Common myeloid progenitor, CD34-positive (primary cell): ENCODE results near the gene SPATA32.

Experiments
- CTCF ChIA-PET: fragments of 350-600 bp; sonication (Branson Sonifier 250); formaldehyde crosslinking; loops from one replicate; lab custom pipeline; 2021; ENCODE audit warnings: antibody characterized with exemption; lab: Charles Lee
- POLR2A ChIA-PET: fragments of 350-600 bp; sonication (Branson Sonifier 250); formaldehyde crosslinking; loops from one replicate; lab custom pipeline; 2021; ENCODE audit warnings: antibody characterized with exemption; lab: Charles Lee
- DNase-seq, 3 donors: peaks; one replicate each; pipeline versions ENCODE4 v3.0.0 to v3.0.0-alpha.2; 2013
- H3K27ac ChIP-seq, 2 experiments: 1 replicate in 1 of 2; 2 replicates in 1 of 2; pipeline ENCODE4 v1.7.0; 2013; ENCODE audit warnings: inconsistent platforms in 2 of 2, low read length in 2 of 2, mild to moderate bottlenecking in 2 of 2, low read depth in 1 of 2, moderate library complexity in 1 of 2; ENCODE audit not compliant: severe bottlenecking in 2 of 2, insufficient read depth in 1 of 2, poor library complexity in 1 of 2
- H3K27me3 ChIP-seq, 5 experiments: replicated peaks in 2 of 5; 1 replicate in 3 of 5; 2 replicates in 2 of 5; pipeline versions ENCODE4 v1.6.1 to v1.7.0; 2013; ENCODE audit warnings: low read length in 4 of 5, mild to moderate bottlenecking in 2 of 5, moderate library complexity in 2 of 5, inconsistent platforms in 1 of 5; ENCODE audit not compliant: insufficient read depth in 5 of 5, control insufficient read depth in 4 of 5
- H3K36me3 ChIP-seq, 4 experiments: 1 replicate in 2 of 4; 2 replicates in 2 of 4; pipeline versions ENCODE4 v1.6.1 to v1.7.0; 2013; ENCODE audit warnings: low read length in 3 of 4, control low read depth in 1 of 4, mild to moderate bottlenecking in 1 of 4; ENCODE audit not compliant: control insufficient read depth in 4 of 4, insufficient read depth in 4 of 4
- H3K4me1 ChIP-seq, 4 experiments: 1 replicate in 3 of 4; 2 replicates in 1 of 4; pipeline versions ENCODE4 v1.6.1 to v1.7.1; 2013; ENCODE audit warnings: low read length in 3 of 4, mild to moderate bottlenecking in 3 of 4, control low read depth in 1 of 4, inconsistent platforms in 1 of 4, moderate library complexity in 1 of 4; ENCODE audit not compliant: control insufficient read depth in 4 of 4, insufficient read depth in 4 of 4; ENCODE audit errors: control extremely low read depth in 1 of 4
- H3K4me3 ChIP-seq, 7 experiments: 1 replicate in 4 of 7; 2 replicates in 3 of 7; pipeline versions ENCODE4 v1.5.1 to v1.7.0; 2013; ENCODE audit warnings: mild to moderate bottlenecking in 7 of 7, low read length in 6 of 7, moderate library complexity in 6 of 7, inconsistent platforms in 2 of 7, low read depth in 2 of 7, control low read depth in 1 of 7; ENCODE audit not compliant: insufficient read depth in 4 of 7, control insufficient read depth in 1 of 7; ENCODE audit errors: extremely low read depth in 1 of 7
- H3K9me3 ChIP-seq, 5 experiments: 1 replicate in 4 of 5; 2 replicates in 1 of 5; pipeline versions ENCODE4 v1.6.1 to v1.7.1; 2013; ENCODE audit warnings: low read length in 4 of 5, mild to moderate bottlenecking in 2 of 5, inconsistent platforms in 1 of 5, low read depth in 1 of 5, moderate library complexity in 1 of 5; ENCODE audit not compliant: control insufficient read depth in 4 of 5, insufficient read depth in 2 of 5; ENCODE audit errors: control extremely low read depth in 1 of 5
- WGBS: methylation state at CpG from one replicate; pipeline ENCODE4 v1.1.5; 2013; ENCODE audit not compliant: insufficient coverage; 5-methylcytosine and 5-hydroxymethylcytosine counted together

The SPATA32 gene

GRCh38 chr17:45232514-45233422, 29.1 kb downstream of the SPATA32 start:
- CTCF ChIA-PET, result interaction anchor here (0.7 to 13.0 kb wide), 19 partner anchors 8 to 155 kb away, joined by 3 to 420 read pairs (median 4); partner anchors contain the start of genes ACBD4, FMNL1 and HEXIM1
- Histone ChIP-seq H3K27me3 (no peaks in the 10 kb centered on the region), H3K36me3 (peaks cover 21 to 59% (median 45%) of the 10 kb centered on the region in 4 experiments)

GRCh38 chr17:45231481-45232116, 30.3 kb downstream of the SPATA32 start:
- Histone ChIP-seq H3K27ac (peak overlapping the region in 1 of 2 experiments; percentile 9), H3K36me3 (peaks cover 16 to 49% (median 37%) of the 10 kb centered on the region in 4 experiments), H3K4me3 (no peak overlapping the region), H3K9me3 (no peaks in the 10 kb centered on the region), H3K4me1 (peaks cover 22 to 84% (median 63%) of the 10 kb centered on the region in 4 experiments), H3K27me3 (no peaks in the 10 kb centered on the region)
- CTCF ChIA-PET, result interaction anchor here (0.7 to 13.0 kb wide), 17 partner anchors 9 to 156 kb away, joined by 3 to 420 read pairs (median 6); partner anchors contain the start of genes ACBD4, FMNL1 and HEXIM1
- POLR2A ChIA-PET, result interaction anchor here (1.0 to 4.5 kb wide), 5 partner anchors 10 to 83 kb away, joined by 3 to 35 read pairs (median 6); partner anchors contain the start of genes FMNL1 and HEXIM1
- 91% methylated on average over 17 of the region's 19 CpGs for WGBS
- DNase-seq, result peak in 1 of 3 donors; percentile 17

More at GRCh38 chr17:45232514-45233422, 29.1 kb downstream of the SPATA32 start:
- Histone ChIP-seq H3K4me1 (peaks cover 14 to 72% (median 52%) of the 10 kb centered on the region in 4 experiments), H3K4me3 (no peak overlapping the region), H3K27ac (peak overlapping the region in 1 of 2 experiments; percentile 20), H3K9me3 (no peaks in the 10 kb centered on the region)
- DNase-seq, result no peak
- WGBS, result 91% methylated on average over 9 of the region's 9 CpGs
- POLR2A ChIA-PET, result interaction anchor here (1.0 to 2.2 kb wide), 3 partner anchors 8 to 15 kb away, joined by 3 to 17 read pairs (median 6); partner anchors contain the start of gene FMNL1

- H3K4me3 ChIP-seq, result no peak overlapping the region
Measured at GRCh38 chr17:45230787-45231480, 31.0 kb downstream of the SPATA32 start.

GRCh38 chr17:45230410-45230786, 31.5 kb downstream of the SPATA32 start:
- Histone ChIP-seq H3K9me3 (no peaks in the 10 kb centered on the region), H3K4me3 (no peak overlapping the region), H3K4me1 (peaks cover 25 to 88% (median 72%) of the 10 kb centered on the region in 4 experiments), H3K27me3 (no peaks in the 10 kb centered on the region), H3K36me3 (peaks cover 13 to 38% (median 28%) of the 10 kb centered on the region in 4 experiments), H3K27ac (peak overlapping the region; percentile 0 to 96)
- ChIA-PET CTCF (interaction anchor here (0.7 to 13.0 kb wide), 9 partner anchors 10 to 161 kb away, joined by 3 to 420 read pairs (median 5); partner anchors contain the start of genes FMNL1 and HEXIM1), POLR2A (interaction anchor here (1.2 to 4.5 kb wide), 3 partner anchors 9 to 82 kb away, joined by 5 to 35 read pairs (median 14); partner anchors contain the start of genes FMNL1 and HEXIM1)
- DNase-seq, result no peak
- 83% methylated on average over 3 of the region's 4 CpGs for WGBS

More at GRCh38 chr17:45230787-45231480, 31.0 kb downstream of the SPATA32 start:
- ChIA-PET CTCF (interaction anchor here (0.7 to 13.0 kb wide), 12 partner anchors 10 to 161 kb away, joined by 3 to 420 read pairs (median 6); partner anchors contain the start of genes ACBD4, FMNL1 and HEXIM1), POLR2A (interaction anchor here (1.2 to 4.5 kb wide), 5 partner anchors 9 to 82 kb away, joined by 5 to 35 read pairs (median 14); partner anchors contain the start of genes FMNL1 and HEXIM1)
- Histone ChIP-seq H3K9me3 (no peaks in the 10 kb centered on the region), H3K4me1 (peaks cover 24 to 88% (median 70%) of the 10 kb centered on the region in 4 experiments), H3K36me3 (peaks cover 13 to 43% (median 31%) of the 10 kb centered on the region in 4 experiments), H3K27me3 (no peaks in the 10 kb centered on the region), H3K27ac (peak overlapping the region; percentile 0 to 96)
- WGBS, result 82% methylated on average over 2 of the region's 12 CpGs
- DNase-seq, result no peak

GRCh38 chr17:45229681-45230409, 32.0 kb downstream of the SPATA32 start:
- Histone ChIP-seq H3K4me3 (peak overlapping the region in 3 of 7 experiments; percentile 16 to 68 (median 55)), H3K36me3 (peaks cover 10 to 33% (median 25%) of the 10 kb centered on the region in 4 experiments), H3K9me3 (no peaks in the 10 kb centered on the region), H3K27me3 (no peaks in the 10 kb centered on the region), H3K4me1 (peaks cover 20 to 88% (median 72%) of the 10 kb centered on the region in 4 experiments), H3K27ac (peak overlapping the region; percentile 87 to 96)
- ChIA-PET POLR2A (interaction anchor here (1.2 to 4.5 kb wide), 4 partner anchors 8 to 115 kb away, joined by 3 to 35 read pairs (median 10); partner anchors contain the start of genes FMNL1 and MAP3K14), CTCF (interaction anchor here (0.6 to 13.0 kb wide), 10 partner anchors 9 to 306 kb away, joined by 3 to 420 read pairs (median 3); partner anchors contain the start of genes FMNL1 and HEXIM1)
- DNase-seq, result no peak
- whole genome bisulfite sequencing, result 80% methylated on average over 14 of the region's 16 CpGs
